HL-60 (cell line): ENCODE data around the gene PMEPA1.
"Not testable (repeated sequence)": the region's sequence is repeated elsewhere in the genome, so short reads cannot be mapped to it uniquely, and the experiment has no call there.

Experiments used
- CTCF ChIP-seq: IDR thresholded peaks from one replicate; pipeline ENCODE4 v1.5.1; 2011; ENCODE audit warnings: low read length, control low read depth, inconsistent platforms; ENCODE audit not compliant: insufficient read depth
- POLR2AphosphoS5 ChIP-seq: IDR thresholded peaks from 2 replicates; pipeline ENCODE4 v1.6.1; 2012; ENCODE audit warnings: low read depth
- REST ChIP-seq: IDR thresholded peaks from 2 replicates; pipeline ENCODE4 v1.6.1; 2012; ENCODE audit warnings: low read depth; ENCODE audit not compliant: insufficient replicate concordance

- TF ChIP-seq CTCF, REST, POLR2AphosphoS5: not testable (repeated sequence)
Measured at GRCh38 chr20:57628962-57629308, 80.9 kb downstream of the PMEPA1 start.
